K562 (cell line): ENCODE measurements around the gene CD55. TPM values are rescaled to one million over a fixed set of nuclear protein-coding genes. Genes with fewer than 3 reads are reported as not detected.

Experiments used
- BDP1 ChIP-seq: IDR thresholded peaks from 3 replicates; pipeline ENCODE4 v1.6.1; 2011; ENCODE audit not compliant: insufficient read length, insufficient read depth
- C11orf30 ChIP-seq: fragments of 450-650 bp; IDR thresholded peaks from 2 replicates; pipeline ENCODE4 v1.6.1; 2016; ENCODE audit warnings: low read depth, mild to moderate bottlenecking
- CBFA2T3 ChIP-seq: fragments of 450-650 bp; IDR thresholded peaks from 2 replicates; pipeline ENCODE4 v1.6.1; 2017
- CBFB ChIP-seq: sonication (generic); formaldehyde crosslinking; IDR thresholded peaks from 2 replicates; pipeline ENCODE4 v1.4.0; 2020; ENCODE audit warnings: mild to moderate bottlenecking, missing genetic modification reagents
- EP300 ChIP-seq: IDR thresholded peaks from 2 replicates; pipeline ENCODE4 v1.6.1; 2012; ENCODE audit warnings: low read length, improper control_type of control experiment
- ERF ChIP-seq: fragments of 450-650 bp; formaldehyde crosslinking; IDR thresholded peaks from 2 replicates; pipeline ENCODE4 v1.4.0; 2020; ENCODE audit warnings: mild to moderate bottlenecking, mixed read lengths
- FOXA3 ChIP-seq, 2 experiments: fragments of 450-650 bp in 1 of 2; sonication (generic) in 1 of 2; formaldehyde crosslinking; IDR thresholded peaks in 1 of 2; conservative IDR thresholded peaks in 1 of 2; 2 replicates each; pipeline versions ENCODE4 v1.4.0 to v1.8.0; 2020 to 2022; ENCODE audit warnings: mild to moderate bottlenecking in 2 of 2, missing genetic modification reagents in 1 of 2
- FUS ChIP-seq: fragments of 200-400 bp; formaldehyde crosslinking; optimal IDR thresholded peaks from 2 replicates; pipeline ENCODE3; 2017; ENCODE audit warnings: low read depth, low read length
- GTF2A2 ChIP-seq: IDR thresholded peaks from 2 replicates; pipeline ENCODE4 v1.6.1; 2016; ENCODE audit warnings: mild to moderate bottlenecking, missing genetic modification characterization, missing compliant biosample characterization
- HMG20A ChIP-seq: fragments of 450-650 bp; formaldehyde crosslinking; conservative IDR thresholded peaks from 2 replicates; pipeline ENCODE4 v1.4.0; 2020; ENCODE audit warnings: mild to moderate bottlenecking, mixed read lengths
- MAFG ChIP-seq: fragments of 450-650 bp; conservative IDR thresholded peaks from 2 replicates; pipeline ENCODE4 v1.6.1; 2016; ENCODE audit warnings: missing genetic modification characterization, missing compliant biosample characterization
- MCM7 ChIP-seq, 2 experiments: fragments of 450-650 bp; IDR thresholded peaks; 2 replicates each; pipeline ENCODE4 v1.6.1; 2016 to 2018
- NFE2 ChIP-seq: IDR thresholded peaks from 2 replicates; pipeline ENCODE4 v1.6.1; 2014; ENCODE audit warnings: antibody characterized with exemption, low read depth
- PHF8 ChIP-seq: fragments of 200-600 bp; sonication (generic); IDR thresholded peaks from 2 replicates; pipeline ENCODE4 v1.6.1; 2012; ENCODE audit warnings: mixed run types, mild to moderate bottlenecking, inconsistent platforms, low read length, moderate library complexity, borderline replicate concordance
- SMARCA4 ChIP-seq: fragments of 450-650 bp; IDR thresholded peaks from 2 replicates; pipeline ENCODE4 v1.6.1; 2016
- SMARCE1 ChIP-seq: fragments of 450-650 bp; IDR thresholded peaks from 2 replicates; pipeline ENCODE4 v1.7.1; 2016; ENCODE audit warnings: mild to moderate bottlenecking
- SOX6 ChIP-seq: fragments of 450-650 bp; IDR thresholded peaks from 2 replicates; pipeline ENCODE4 v1.6.1; 2014; ENCODE audit warnings: mild to moderate bottlenecking
- STAT5B ChIP-seq: fragments of 250-450 bp; sonication (Bioruptor Pico); IDR thresholded peaks from 2 replicates; pipeline ENCODE4 v1.8.0; 2021; ENCODE audit warnings: mild to moderate bottlenecking, inconsistent platforms
- TCF3 ChIP-seq: sonication (generic); formaldehyde crosslinking; IDR thresholded peaks from 2 replicates; pipeline ENCODE4 v1.4.0; 2020; ENCODE audit warnings: mild to moderate bottlenecking, missing genetic modification reagents
- TEAD4 ChIP-seq, 2 experiments: sonication (generic) in 1 of 2; formaldehyde crosslinking in 1 of 2; IDR thresholded peaks; 2 replicates each; pipeline versions ENCODE4 v1.6.1 to v1.8.0; 2012 to 2022; ENCODE audit warnings: borderline replicate concordance in 1 of 2, inconsistent platforms in 1 of 2, low read length in 1 of 2, mild to moderate bottlenecking in 1 of 2, missing genetic modification reagents in 1 of 2
- ZBTB8A ChIP-seq: fragments of 450-650 bp; IDR thresholded peaks from 2 replicates; pipeline ENCODE4 v1.6.1; 2018; ENCODE audit warnings: mild to moderate bottlenecking, moderate library complexity; ENCODE audit not compliant: partially characterized antibody
- ZNF23 ChIP-seq: fragments of 250-450 bp; sonication (Bioruptor Pico); IDR thresholded peaks from 2 replicates; pipeline ENCODE4 v1.4.0; 2020; ENCODE audit warnings: mild to moderate bottlenecking
- ZNF316 ChIP-seq: fragments of 450-650 bp; IDR thresholded peaks from 2 replicates; pipeline ENCODE4 v1.6.1; 2016
- polyA plus RNA-seq, 8 experiments: library from polyadenylated mRNA; depleted of rRNA in 4 of 8; stranded (reverse) in 5 of 8; unstranded in 3 of 8; fragments of >200 nt; fragmentation: Nextera tagmentation in 2 of 8; fragmentation: Illumina TruSeq in 1 of 8; extraction: Ambion mirVana in 2 of 8; extraction: Trizol in 1 of 8; gene quantifications; 2 replicates each; pipeline versions ENCODE4 v1.2.1 to v1.2.3, GENCODE V29; 2011 to 2014; ENCODE audit warnings: inconsistent platforms in 1 of 8, missing spikeins in 1 of 8
- total RNA-seq, 7 experiments: library from RNA; depleted of rRNA in 6 of 7; stranded (reverse); fragments of >200 nt in 6 of 7; fragmentation: Illumina TruSeq in 2 of 7; extraction: Trizol in 2 of 7; gene quantifications; 2 replicates each; pipeline versions ENCODE4 v1.2.1 to v1.2.3, GENCODE V29; 2011 to 2021; ENCODE audit warnings: low replicate concordance in 1 of 7
- TF ChIP-seq, protein P1 (sequence below): sonication (generic); formaldehyde crosslinking; IDR thresholded peaks from 2 replicates; pipeline ENCODE4 v1.8.0; 2022; ENCODE audit warnings: mild to moderate bottlenecking, missing genetic modification reagents
- TF ChIP-seq, protein P2 (sequence below): sonication (generic); formaldehyde crosslinking; IDR thresholded peaks from 2 replicates; pipeline ENCODE4 v1.8.1; 2023; ENCODE audit warnings: mild to moderate bottlenecking, missing genetic modification reagents

Gene CD55
- total and polyA plus RNA-seq, 9 of the 15 experiments (the other 6 are each of a cell fraction or from before 2014, with no cell fraction given) = 17.7 to 150 (median 97.0) TPM

DNA sequence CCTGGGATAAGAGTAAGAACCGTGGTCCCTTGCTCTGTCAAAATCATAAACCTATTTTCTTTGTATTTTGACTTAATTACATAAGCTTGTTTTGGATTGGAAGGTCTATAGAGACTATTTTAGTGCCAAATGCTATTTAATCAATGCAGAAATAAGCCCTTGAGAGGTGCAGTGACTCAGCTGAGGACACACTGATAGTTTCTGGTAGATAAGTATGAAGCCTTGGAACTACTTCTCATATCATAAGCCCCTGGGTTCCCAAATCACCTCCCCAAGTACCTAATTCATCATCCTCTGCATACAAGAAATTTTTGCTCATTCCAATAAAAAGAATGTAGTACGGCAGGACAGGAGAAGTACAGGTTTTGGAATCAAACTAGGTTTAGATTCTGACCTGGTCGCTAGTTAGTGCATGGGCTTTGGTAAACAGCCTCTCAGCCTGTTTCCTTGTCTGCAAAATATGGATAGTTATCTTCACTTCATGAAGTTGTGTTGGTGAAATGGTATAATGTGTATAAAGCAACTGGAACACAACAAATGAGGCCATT is 3.3 kb upstream of the CD55 start (continued):
- TF ChIP-seq FOXA3 (CRISPR knock-in tag; conservative IDR thresholded peaks at IDR 0.05 in 1 of 2, IDR thresholded peaks at IDR 0.05 in 1 of 2) (no peak; a peak in 1 of 4 replicates), MAFG (tag) (peak; percentile 44; the same call in 1 of the 2 replicates), ZNF23 (CRISPR knock-in tag) (no peak; the same call in 1 of the 2 replicates), SMARCE1 (peak; percentile 70), PHF8 (no peak), HMG20A (CRISPR knock-in tag) (no peak), TEAD4 (IDR thresholded peaks at IDR 0.05; ENCODE audit: low read length) (peak; percentile 46), TEAD4 (CRISPR knock-in tag; IDR thresholded peaks at IDR 0.05; ENCODE audit: borderline replicate concordance) (no peak), STAT5B (no peak), EP300 (peak; percentile 38), SMARCA4 (peak; percentile 65; the same call in 1 of the 2 replicates), CBFA2T3 (peak; percentile 73), SOX6 (no peak), BDP1 (no peak), GTF2A2 (tag) (no peak), ERF (CRISPR knock-in tag) (no peak), C11orf30 (peak; percentile 51; the same call in 1 of the 2 replicates), MCM7 (IDR thresholded peaks at IDR 0.05) (no peak), CBFB (no peak), ZNF316 (0 out of 2 replicates have a peak, but pooled peaks have one; percentile 11), ZBTB8A (no peak), TCF3 (CRISPR knock-in tag) (peak; percentile 28; the same call in 1 of the 2 replicates), NFE2 (peak; percentile 92), FUS (no peak)
- TF ChIP-seq, protein P1, sequence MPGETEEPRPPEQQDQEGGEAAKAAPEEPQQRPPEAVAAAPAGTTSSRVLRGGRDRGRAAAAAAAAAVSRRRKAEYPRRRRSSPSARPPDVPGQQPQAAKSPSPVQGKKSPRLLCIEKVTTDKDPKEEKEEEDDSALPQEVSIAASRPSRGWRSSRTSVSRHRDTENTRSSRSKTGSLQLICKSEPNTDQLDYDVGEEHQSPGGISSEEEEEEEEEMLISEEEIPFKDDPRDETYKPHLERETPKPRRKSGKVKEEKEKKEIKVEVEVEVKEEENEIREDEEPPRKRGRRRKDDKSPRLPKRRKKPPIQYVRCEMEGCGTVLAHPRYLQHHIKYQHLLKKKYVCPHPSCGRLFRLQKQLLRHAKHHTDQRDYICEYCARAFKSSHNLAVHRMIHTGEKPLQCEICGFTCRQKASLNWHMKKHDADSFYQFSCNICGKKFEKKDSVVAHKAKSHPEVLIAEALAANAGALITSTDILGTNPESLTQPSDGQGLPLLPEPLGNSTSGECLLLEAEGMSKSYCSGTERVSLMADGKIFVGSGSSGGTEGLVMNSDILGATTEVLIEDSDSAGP (CRISPR knock-in tag) = no peak
- TF ChIP-seq, protein P2, sequence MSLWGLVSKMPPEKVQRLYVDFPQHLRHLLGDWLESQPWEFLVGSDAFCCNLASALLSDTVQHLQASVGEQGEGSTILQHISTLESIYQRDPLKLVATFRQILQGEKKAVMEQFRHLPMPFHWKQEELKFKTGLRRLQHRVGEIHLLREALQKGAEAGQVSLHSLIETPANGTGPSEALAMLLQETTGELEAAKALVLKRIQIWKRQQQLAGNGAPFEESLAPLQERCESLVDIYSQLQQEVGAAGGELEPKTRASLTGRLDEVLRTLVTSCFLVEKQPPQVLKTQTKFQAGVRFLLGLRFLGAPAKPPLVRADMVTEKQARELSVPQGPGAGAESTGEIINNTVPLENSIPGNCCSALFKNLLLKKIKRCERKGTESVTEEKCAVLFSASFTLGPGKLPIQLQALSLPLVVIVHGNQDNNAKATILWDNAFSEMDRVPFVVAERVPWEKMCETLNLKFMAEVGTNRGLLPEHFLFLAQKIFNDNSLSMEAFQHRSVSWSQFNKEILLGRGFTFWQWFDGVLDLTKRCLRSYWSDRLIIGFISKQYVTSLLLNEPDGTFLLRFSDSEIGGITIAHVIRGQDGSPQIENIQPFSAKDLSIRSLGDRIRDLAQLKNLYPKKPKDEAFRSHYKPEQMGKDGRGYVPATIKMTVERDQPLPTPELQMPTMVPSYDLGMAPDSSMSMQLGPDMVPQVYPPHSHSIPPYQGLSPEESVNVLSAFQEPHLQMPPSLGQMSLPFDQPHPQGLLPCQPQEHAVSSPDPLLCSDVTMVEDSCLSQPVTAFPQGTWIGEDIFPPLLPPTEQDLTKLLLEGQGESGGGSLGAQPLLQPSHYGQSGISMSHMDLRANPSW (CRISPR knock-in tag) = no peak
